SJCRH30 (cell line): Measurements from ENCODE around the gene LRRC75B. TPM values are rescaled to one million over a fixed set of nuclear protein-coding genes. Genes with fewer than 3 reads are reported as not detected.
"Not testable (repeated sequence)": the region's sequence is repeated elsewhere in the genome, so short reads cannot be mapped to it uniquely, and the experiment has no call there.

Experiments used
- DNase-seq, 2 experiments: peaks; one replicate each; pipeline ENCODE4 v3.0.0-alpha.2; 2015 to 2020
- H3K27ac ChIP-seq: fragments of 250-450 bp; sonication (Bioruptor Pico); 2 replicates; pipeline ENCODE4 v1.5.1; 2020; ENCODE audit warnings: mild to moderate bottlenecking, moderate library complexity
- H3K27me3 ChIP-seq: fragments of 250-450 bp; sonication (Bioruptor Pico); 2 replicates; pipeline ENCODE4 v1.5.1; 2020; ENCODE audit warnings: mild to moderate bottlenecking, moderate library complexity
- H3K36me3 ChIP-seq: fragments of 250-450 bp; sonication (Bioruptor Pico); 2 replicates; pipeline ENCODE4 v1.5.1; 2020; ENCODE audit warnings: mild to moderate bottlenecking, moderate library complexity
- H3K4me1 ChIP-seq: fragments of 250-450 bp; sonication (Bioruptor Pico); 2 replicates; pipeline ENCODE4 v1.5.1; 2020; ENCODE audit warnings: mild to moderate bottlenecking, moderate library complexity
- H3K4me3 ChIP-seq: fragments of 250-450 bp; sonication (Bioruptor Pico); 2 replicates; pipeline ENCODE4 v1.5.1; 2020; ENCODE audit warnings: mild to moderate bottlenecking, moderate library complexity
- H3K9me3 ChIP-seq: fragments of 250-450 bp; sonication (Bioruptor Pico); replicated peaks from 2 replicates; pipeline ENCODE4 v1.5.1; 2020; ENCODE audit warnings: mild to moderate bottlenecking, moderate library complexity
- total RNA-seq: library from RNA; depleted of rRNA; stranded (reverse); fragments of >200 nt; shearing (Covaris generic); gene quantifications from 2 replicates; pipeline ENCODE4 v1.2.3, GENCODE V29; 2014; rRNA removed

The LRRC75B gene
- total RNA-seq: 0.35 and 0.95 TPM in 2 replicates

GRCh38 chr22:24592851-24593558 is at the start of gene LRRC75B:
Gene LRRC75B, minus strand, starts transcription at chr22:24593073. Its CDS starts 34 bp downstream, at chr22:24593039.
- Histone ChIP-seq H3K36me3 (no peaks in the 10 kb centered on the region), H3K9me3 (no peaks in the 10 kb centered on the region), H3K4me1 (peaks cover 14% of the 10 kb centered on the region), H3K27ac (no peak within 1 kb of the TSS), H3K27me3 (no peaks in the 10 kb centered on the region), H3K4me3 (no peak within 1 kb of the TSS)
- no peak for DNase-seq

DNA sequence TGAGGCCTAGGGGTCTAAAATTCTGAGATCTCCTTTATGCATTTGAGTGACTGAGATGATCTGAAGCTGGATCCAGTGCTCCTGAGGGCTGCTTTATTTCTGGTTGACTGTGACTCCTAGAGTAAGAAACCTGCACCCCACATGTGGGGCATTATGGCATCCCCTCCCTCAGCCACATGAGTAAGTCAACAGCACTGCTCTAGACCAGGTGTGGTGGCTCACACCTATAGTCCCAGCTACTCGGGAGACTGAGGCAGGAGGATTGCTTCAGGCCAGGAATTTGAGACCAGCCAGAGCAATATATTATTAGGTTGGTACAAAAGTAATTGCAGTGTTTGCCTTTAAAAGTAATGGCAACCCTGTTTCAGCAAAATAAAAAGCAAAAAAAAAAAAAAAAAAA is 49.4 kb upstream of the LRRC75B start:
- not testable (repeated sequence) for H3K4me3 ChIP-seq, H3K27me3 ChIP-seq, H3K4me1 ChIP-seq

GRCh38 chr22:24636513-24636912 is 43.6 kb upstream of the LRRC75B start:
- H3K36me3 ChIP-seq, H3K27ac ChIP-seq, H3K9me3 ChIP-seq, H3K27me3 ChIP-seq, DNase-seq, H3K4me3 ChIP-seq: not testable (repeated sequence)
- peaks cover 25% of the 10 kb centered on the region for H3K4me1 ChIP-seq

More for the DNA sequence above, 49.4 kb upstream of the LRRC75B start:
- H3K9me3 ChIP-seq, DNase-seq, H3K27ac ChIP-seq, H3K36me3 ChIP-seq: not testable (repeated sequence)

- H3K27me3 ChIP-seq, H3K27ac ChIP-seq, H3K36me3 ChIP-seq, H3K9me3 ChIP-seq: not testable (repeated sequence)
- H3K4me1 ChIP-seq: peaks cover 36% of the 10 kb centered on the region
- H3K4me3 ChIP-seq: peak overlapping the region; percentile 21; the same call in 1 of the 2 replicates
- peak in 1 of 2 experiments; percentile 42 for DNase-seq
Measured at GRCh38 chr22:24634776-24635389, 42.0 kb upstream of the LRRC75B start.

- Histone ChIP-seq H3K4me1 (peaks cover 36% of the 10 kb centered on the region), H3K4me3 (peak overlapping the region; percentile 63), H3K27ac (peak overlapping the region; percentile 81)
- H3K9me3 ChIP-seq, H3K36me3 ChIP-seq, H3K27me3 ChIP-seq: not testable (repeated sequence)
- DNase-seq: peak in 1 of 2 experiments; percentile 20
Measured at GRCh38 chr22:24633231-24634023, 40.6 kb upstream of the LRRC75B start.

- peak; percentile 75 to 78 for DNase-seq
- Histone ChIP-seq H3K4me1 (peaks cover 36% of the 10 kb centered on the region), H3K27ac (peak overlapping the region; percentile 81), H3K4me3 (peak overlapping the region; percentile 63)
- H3K36me3 ChIP-seq, H3K9me3 ChIP-seq, H3K27me3 ChIP-seq: not testable (repeated sequence)
Measured at GRCh38 chr22:24632642-24633041, 39.8 kb upstream of the LRRC75B start.

DNA sequence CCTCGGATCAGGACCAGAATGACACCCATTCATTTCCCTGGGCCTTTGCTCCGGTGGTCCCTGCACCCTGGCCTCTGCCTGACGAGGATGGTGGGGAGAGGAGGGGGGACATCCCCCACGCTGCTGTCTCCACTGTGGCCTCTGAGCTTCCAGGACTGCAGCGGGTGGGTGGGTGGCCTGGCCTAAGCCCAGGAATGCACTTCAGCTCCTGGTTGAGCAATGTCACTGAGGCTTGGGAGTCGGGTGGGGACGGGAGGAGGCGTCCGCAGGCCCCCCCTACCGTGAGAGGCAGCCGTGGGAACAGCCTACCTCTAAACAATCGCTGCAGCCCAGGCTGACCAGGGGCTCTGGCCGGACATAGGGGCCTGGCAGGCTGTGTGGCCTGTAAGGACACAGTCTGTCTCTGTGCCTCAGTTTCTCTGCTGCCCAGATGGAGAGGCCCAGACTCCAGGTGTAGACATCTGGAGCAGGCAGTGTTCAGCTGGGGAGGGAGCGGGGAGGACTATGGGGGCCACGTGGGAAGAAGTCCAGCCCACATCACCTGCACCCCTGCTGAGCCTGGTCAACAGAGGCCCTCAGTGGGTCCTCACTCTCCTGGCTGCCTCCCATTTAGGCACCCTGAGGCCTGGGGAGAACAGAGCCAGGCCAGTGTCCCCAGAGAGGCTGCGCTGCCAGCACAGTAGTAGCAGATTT is 38.7 kb upstream of the LRRC75B start:
- H3K9me3 ChIP-seq, H3K27me3 ChIP-seq, H3K36me3 ChIP-seq: not testable (repeated sequence)
- H3K27ac ChIP-seq: peak overlapping the region; percentile 27; the same call in 1 of the 2 replicates
- peaks cover 36% of the 10 kb centered on the region for H3K4me1 ChIP-seq
- peak; percentile 34 to 42 for DNase-seq
- H3K4me3 ChIP-seq: peak overlapping the region; percentile 5; the same call in 1 of the 2 replicates

DNA sequence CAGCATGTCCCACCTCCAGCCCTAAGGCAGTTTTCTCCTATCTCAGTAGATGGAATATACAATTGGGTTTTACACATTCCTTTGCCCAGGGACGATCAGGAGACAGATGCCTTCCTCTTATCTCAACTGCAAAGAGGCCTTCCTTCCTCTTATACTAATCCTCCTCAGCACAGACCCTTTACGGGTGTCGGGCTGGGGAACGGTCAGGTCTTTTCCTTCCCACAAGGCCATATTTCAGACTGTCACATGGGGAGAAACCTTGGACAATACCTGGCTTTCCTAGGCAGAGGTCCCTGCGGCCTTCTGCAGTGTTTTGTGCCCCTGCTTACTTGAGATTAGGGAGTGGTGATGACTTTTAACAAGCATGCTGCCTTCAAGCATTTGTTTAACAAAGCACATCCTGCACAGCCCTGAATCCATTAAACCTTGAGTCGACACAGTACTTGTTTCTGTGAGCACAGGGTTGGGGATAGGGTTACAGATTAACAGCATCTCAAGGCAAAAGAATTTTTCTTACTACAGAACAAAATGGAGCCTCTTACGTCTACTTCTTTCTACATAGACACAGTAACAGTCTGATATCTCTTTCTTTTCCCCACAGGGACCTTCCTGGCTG is 38.0 kb upstream of the LRRC75B start:
- Histone ChIP-seq H3K27ac (peak overlapping the region; percentile 27; the same call in 1 of the 2 replicates), H3K4me1 (peaks cover 36% of the 10 kb centered on the region), H3K4me3 (peak overlapping the region; percentile 5; the same call in 1 of the 2 replicates)
- H3K9me3 ChIP-seq, DNase-seq, H3K36me3 ChIP-seq, H3K27me3 ChIP-seq: not testable (repeated sequence)

DNA sequence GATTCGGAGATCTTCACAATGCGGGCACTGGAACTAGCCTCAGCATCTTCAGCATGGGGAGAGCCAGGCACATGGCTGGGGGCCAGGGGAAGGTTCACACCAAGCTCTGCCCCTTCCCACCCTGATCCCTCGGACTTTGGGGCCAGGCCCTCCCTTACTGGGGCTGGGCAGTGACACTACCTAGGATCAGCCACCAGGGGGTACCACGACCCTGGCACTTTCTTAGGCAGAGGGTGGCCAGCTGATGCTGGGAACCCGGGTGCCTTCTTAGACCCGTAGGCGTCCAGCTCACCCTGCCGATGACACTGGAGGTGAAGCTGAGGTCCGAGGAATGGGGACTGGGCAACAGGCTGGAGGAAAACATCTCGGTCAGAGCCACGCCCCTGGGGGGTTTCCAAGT is 36.2 kb upstream of the LRRC75B start:
- DNase-seq: peak in 1 of 2 experiments; percentile 36
- not testable (repeated sequence) for H3K4me3 ChIP-seq, H3K27me3 ChIP-seq, H3K36me3 ChIP-seq, H3K27ac ChIP-seq, H3K9me3 ChIP-seq
- H3K4me1 ChIP-seq: peaks cover 29% of the 10 kb centered on the region

DNA sequence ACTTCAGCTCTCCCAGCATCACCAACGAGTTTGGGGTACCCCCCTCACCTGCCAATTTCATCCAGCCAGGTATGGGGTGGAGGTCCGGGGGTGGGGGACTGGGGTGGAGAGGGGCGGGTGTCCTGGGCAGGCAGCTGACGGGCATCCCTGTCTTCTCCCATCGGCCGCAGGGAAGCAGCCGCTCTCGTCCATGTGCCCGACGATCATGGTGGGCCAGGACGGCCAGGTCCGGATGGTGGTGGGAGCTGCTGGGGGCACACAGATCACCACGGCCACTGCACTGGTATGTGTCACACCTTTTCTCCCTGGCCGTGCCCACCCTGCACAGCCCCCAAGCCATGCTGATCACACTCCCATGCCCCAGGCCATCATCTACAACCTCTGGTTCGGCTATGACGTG is 35.0 kb upstream of the LRRC75B start:
- not testable (repeated sequence) for DNase-seq, H3K9me3 ChIP-seq, H3K27ac ChIP-seq, H3K4me3 ChIP-seq, H3K27me3 ChIP-seq, H3K36me3 ChIP-seq
- peaks cover 22% of the 10 kb centered on the region for H3K4me1 ChIP-seq

DNA sequence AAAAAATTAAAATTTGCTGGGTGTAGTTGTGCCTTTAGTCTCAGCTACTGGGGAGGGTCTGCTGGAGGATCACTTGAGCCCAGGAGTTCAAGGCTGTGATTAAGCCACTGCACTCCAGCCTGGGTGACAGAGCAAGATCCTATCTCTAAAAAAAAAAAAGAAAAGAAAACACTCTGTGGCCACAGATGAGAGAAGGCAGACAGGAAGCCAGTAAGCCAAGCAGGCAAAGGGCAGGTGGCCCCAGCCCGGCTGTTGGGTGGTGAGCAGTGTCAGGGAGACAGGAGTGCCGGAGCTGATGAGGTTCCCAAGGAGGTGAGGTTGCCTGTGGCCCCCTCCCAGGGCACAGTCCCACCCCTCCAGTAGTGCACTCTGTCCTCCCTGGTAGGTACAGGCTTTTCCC is 29.7 kb upstream of the LRRC75B start:
- H3K36me3 ChIP-seq, H3K4me1 ChIP-seq, H3K27me3 ChIP-seq, H3K9me3 ChIP-seq, H3K4me3 ChIP-seq, H3K27ac ChIP-seq: not testable (repeated sequence)
- DNase-seq: peak; percentile 70 to 71

DNA sequence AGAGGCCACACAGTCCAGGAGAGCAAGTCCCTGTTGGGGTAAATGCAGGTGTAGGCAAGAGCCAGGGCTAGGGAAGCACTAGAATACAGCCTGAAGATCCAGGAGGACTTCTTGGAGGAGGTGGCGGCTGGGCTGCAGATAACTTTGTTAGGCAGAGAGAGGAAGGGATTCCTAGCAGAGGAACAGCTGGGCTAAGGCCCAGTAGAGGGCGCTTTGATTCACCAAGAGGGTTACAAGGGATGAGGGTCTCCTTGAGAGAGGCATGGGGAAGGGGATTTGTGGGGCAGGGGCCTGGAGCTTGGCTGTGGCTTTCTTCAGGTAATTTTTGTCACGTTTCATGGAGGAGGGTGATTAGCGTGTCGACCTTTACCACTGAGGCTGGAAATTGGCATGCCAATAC is 28.4 kb upstream of the LRRC75B start:
- not testable (repeated sequence) for H3K9me3 ChIP-seq, H3K36me3 ChIP-seq, H3K4me3 ChIP-seq, H3K27ac ChIP-seq, H3K4me1 ChIP-seq, DNase-seq, H3K27me3 ChIP-seq

- H3K4me1 ChIP-seq, H3K4me3 ChIP-seq, H3K27me3 ChIP-seq, H3K36me3 ChIP-seq, H3K9me3 ChIP-seq, H3K27ac ChIP-seq, DNase-seq: not testable (repeated sequence)
Measured at GRCh38 chr22:24614794-24615193, 21.9 kb upstream of the LRRC75B start.

DNA sequence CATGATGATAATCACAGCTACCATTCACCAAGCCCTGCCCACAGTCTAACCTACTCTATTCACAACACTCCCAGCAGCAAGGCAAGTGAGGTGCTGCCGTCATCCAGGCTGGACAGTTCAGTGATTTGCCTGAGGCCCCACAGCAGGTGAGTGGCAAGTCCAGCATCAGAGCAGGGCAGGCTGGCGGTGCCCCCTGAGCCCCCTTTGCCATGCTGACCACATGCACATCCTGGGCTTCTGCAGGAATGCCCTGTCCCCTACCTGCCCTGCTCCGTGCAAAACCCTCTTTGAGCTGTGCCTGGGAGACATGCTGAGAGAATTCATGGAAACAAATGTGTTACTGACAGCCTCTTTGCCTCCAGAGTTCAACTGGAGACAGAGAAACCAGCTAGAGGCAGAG is 17.0 kb upstream of the LRRC75B start:
- not testable (repeated sequence) for H3K9me3 ChIP-seq, H3K27ac ChIP-seq, H3K4me1 ChIP-seq, H3K4me3 ChIP-seq, H3K36me3 ChIP-seq, DNase-seq, H3K27me3 ChIP-seq
